ENCODE data around the gene HRH3.

HRH3 gene

DNA sequence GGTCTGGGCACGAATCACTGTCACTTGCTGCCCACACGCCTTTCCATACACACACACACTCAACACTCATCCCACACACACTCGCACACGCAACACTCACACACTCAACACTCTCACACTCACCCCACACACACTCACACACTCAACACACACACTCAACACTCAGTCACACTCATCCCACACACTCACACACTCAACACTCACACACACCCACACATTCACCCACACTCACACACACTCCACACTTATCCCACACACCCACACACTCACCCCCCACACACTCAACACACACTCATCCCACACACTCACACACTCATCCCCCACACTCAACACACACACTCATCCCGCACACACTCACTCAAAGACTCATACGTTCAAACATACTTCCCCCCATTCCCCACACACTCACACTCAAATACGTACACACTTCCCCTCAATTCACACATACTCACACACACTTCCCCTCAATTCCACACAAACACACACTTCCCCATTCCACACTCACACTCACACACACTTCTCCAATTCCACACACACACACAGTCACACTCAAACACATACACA lies 9.0 kb upstream of the HRH3 start:
- no peak for DNase-seq

DNA sequence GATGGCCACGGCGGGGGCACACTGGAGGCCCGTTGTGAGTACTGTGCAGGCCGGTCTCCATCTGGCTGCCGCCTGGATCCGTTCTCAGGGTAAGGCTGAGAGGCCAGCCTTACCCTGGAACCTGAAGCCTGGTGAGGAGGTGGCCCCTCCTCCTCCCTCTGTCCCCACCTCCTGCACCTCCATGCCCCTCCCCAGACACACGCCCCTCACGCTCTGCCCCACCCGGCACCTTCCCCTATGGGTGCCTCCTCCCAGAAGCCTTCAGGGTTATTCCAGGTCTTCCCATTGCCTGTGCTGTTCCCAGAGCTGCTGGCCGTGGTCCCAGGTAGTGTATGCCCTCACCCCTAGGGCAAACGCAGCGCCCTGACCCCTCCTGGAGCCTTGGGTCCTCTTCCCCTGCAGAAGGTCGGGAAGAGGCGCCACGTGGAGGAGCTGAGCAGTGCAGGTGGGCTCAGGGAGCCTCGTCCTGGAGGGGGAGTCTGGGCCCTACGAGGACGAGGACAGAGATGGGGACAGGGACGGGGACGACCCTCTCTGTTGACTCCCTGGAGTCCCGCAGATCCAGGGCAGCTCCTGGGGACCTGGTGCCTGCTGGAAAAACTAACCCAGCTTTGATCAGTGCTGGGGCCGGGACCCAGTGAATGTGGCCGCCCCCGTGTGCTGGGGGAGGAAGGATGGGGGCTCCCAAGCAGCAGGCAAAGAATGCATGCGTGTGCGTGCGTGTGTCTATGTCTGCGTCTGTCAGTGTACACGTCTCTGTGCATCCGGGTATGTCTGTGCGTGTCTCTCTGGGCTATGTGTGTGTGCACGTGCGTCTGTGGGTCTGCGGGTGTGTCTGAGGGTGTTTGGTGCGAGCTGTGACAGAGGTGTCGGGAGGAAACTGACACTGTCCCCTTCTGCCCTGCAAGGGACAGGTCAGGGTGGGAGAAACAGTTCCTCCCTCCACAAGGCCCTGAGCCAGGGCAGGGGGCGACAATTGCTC lies 8.2 kb upstream of the HRH3 start:
- DNase-seq: no peak

DNA sequence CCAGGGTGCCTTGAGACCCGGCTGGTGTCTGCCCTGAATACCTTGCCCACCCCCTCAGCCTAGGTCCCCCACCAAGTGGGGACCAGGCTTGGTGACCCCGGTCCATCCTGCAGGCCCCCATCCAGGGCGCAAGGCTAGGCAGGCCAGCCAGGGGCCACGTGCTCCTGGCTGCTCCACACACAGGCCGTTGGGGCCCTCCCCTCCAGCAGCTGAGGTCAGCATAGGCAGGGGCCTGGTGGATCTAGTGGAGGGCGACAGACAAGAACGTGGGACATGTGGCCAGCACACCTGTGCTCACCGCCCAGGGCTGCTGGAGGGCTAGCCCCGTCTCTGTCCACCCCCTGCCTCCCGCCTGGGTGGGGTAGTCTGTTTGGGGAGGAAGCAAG lies 7.5 kb upstream of the HRH3 start:
- no peak for DNase-seq

DNA sequence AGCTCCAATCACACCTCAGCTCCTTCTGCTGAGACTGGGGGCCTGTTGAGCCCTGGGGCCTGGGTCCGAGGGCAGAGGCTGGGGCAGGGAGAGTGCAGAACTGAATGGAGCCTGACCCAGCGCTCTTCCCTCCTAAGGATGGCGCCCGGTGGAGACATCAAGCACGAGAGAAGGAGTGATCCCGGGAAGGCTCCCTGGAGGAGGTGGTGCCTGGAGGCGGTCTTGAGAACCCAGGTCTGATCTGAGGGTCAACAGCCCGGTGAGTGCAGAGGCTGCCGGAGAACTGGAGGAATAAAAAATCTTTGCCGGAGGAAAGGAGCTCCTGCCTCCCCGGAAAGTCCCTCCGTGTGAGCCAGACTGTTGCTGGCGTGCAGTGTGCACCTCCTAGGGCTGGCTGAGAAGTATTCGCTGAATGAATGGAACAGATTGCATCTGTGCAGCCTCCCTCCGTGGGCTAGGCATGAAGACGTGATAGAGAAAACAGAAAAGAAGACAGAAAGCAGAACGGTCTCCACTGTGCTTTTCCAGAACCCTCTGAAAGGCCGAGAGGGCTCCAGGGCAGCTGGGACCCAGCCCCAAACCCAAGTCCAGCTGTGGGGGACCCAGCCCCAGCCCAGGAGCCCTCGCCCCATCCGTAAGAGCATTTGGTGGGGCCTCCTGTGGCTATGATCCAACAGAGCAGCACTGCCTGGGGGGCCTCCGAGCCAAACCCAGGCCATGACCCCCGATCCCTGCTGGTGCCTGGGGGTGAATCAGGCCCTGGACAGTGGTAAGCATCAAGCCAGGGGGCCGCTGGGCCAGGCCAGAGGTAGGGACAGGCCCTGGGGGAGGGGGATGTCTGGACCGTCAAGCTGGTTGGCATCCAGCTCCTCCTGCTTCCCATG lies 6.9 kb upstream of the HRH3 start:
- DNase-seq: no peak

DNA sequence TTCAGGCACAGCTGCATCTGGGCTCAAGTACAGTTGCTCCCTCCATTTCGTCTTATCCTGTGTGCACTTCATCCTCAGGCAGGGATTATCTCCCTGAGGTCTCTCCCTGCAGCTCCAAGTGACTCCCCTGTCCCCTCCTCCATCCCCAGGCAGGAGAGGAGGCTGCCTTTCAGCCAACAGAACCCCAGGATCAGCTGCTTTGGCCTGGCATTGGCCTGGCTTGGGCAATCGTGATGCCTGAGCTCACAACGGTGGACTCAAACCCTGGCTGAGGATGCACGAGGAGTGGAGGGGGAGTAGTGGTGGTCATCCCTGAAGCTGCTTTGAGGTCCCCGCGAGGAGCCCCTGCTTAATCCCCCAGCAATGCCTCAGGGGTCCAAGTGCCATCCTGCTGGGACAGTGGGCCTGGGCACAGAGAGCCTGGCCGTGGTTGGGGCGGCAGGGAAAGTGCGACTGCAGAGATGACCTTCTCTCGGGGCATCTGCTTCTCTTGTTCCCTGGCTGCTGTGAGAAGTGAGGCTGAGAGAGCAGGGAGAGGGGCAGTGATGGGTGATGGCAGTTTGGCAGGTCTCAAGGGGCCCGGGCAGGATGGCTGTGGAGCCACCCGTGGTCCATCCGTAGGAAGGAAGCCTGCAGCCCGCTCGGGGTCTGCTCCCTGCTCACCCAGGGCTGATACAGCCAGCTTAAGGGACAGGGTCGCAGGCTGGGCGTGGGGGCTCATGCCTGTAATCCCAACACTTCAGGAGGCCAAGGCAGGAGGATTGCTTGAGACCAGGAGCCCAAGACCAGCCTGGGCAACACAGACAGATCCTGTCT lies 6.0 kb upstream of the HRH3 start:
- DNase-seq: no peak

DNA sequence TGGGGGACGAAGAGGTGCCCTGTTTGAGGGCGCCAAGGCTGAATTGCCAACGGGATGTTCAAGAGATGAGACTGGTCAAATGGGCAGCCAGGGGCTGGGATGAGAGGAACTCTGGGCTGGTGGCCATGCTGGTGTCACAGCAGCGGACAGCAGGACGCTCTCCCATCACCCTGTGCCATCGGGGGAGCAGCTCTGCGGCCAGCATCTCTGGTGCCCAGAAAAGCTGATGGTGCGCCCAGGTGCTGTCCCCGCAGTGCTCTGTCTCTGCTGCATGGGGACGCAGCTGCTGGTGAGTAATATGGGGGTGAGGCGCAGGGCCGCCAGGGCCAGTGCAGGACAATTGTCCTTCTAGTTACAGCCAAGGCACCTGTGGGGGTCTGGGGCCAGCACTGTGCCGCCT lies 4.9 kb upstream of the HRH3 start:
- no peak for DNase-seq

DNA sequence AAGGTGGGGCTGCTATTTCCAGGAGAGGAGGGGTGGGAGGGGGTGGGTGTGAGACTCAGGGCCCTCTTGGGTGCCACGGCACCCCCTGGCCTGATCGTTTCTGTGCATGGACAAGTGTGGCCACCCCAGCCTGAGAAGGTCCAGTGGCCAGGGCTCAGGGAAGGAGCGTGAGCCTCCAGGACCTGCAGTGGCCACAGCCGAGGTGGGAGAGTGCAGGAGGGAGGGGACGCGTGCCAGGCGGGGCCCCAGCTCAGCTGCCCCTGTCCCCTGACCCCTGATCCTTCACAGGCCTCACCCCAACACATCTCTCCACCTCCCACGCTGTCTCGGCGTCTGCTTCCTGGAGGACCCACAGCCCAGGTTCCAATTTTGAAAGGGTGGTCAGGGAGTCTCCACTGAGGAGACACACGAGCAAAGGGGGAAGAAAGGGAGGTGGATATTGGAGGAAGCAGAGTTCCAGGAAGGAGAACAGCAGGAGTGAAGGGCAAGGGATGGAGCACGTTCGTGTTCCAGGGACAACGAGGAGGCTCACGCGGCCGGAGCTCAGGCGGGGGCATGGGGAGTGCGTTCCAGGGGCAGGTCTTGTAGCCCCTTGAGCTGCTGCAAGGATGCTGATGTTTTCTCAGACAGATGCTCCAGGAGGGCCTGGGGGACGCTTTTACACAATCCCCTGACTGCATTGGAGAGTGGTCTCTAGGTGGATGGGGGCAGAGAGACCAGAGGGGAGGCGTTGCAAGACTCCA lies 4.2 kb upstream of the HRH3 start:
- DNase-seq: no peak

DNA sequence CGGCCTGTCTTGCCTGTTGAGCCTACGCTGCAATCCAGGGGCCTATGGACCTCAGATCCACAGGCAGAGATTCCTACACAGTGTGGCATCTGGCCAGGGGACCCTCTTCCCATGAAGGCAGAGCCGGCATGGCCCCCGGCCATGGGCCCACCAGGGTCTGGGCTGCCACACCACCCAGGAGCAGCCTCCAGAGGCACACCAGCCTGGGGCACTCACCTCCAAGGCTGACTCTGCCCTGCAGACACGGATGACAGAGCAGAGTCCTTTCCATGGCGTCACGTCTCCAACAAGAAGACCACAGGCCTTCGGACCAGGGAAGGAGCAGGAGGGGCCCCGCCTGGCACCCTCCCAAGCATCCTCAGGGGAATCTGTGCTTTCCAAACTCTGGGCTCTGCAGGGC lies 3.5 kb upstream of the HRH3 start:
- no peak for DNase-seq

DNA sequence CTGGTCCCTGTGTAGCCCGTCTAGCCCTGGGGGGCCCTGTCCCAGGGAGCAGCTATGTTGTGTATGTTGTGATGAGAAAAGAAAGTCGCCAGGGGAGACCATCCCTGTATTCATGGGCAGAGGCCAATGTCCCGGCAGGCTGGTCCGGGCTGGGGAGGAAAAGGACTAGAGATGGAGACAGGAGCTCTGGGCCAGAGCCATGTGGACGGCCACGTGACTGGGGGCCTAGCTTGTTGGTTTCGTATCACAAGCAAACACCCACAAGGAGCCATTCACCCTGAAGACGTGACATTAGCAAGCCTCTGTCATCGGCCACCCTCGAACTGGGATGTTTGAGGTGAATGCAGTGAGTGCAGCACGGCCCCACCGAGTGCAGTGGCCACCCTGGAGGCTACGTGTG lies 2.9 kb upstream of the HRH3 start:
- no peak for DNase-seq

DNA sequence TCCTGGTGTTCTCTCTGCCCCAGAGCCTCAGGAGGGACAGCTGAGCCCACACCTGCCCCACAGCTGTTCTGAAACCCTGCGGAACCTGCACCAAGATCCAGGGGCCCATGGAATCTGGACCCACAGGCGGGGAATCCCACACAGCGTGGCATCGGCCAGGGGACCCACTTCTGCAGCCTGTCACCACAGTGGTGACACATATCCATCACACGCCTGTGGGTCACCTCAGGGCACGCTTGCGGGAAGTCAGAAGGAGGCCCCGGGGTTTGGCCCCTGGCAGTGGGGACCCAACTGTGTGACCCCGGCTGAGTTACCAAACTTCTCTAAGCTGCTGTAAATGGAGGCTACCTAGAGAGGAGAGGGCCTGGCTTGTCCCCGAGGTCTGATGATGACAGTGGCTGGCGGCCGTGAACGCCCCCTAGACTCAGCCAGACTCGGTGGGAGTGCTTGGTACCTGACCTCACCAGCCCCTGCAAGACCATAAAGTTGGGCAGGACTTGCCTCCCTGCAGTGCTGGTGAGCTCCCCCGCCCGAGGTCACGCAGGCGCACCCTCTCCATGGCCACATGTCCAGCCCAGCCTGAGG lies 2.3 kb upstream of the HRH3 start:
- DNase-seq: no peak

DNA sequence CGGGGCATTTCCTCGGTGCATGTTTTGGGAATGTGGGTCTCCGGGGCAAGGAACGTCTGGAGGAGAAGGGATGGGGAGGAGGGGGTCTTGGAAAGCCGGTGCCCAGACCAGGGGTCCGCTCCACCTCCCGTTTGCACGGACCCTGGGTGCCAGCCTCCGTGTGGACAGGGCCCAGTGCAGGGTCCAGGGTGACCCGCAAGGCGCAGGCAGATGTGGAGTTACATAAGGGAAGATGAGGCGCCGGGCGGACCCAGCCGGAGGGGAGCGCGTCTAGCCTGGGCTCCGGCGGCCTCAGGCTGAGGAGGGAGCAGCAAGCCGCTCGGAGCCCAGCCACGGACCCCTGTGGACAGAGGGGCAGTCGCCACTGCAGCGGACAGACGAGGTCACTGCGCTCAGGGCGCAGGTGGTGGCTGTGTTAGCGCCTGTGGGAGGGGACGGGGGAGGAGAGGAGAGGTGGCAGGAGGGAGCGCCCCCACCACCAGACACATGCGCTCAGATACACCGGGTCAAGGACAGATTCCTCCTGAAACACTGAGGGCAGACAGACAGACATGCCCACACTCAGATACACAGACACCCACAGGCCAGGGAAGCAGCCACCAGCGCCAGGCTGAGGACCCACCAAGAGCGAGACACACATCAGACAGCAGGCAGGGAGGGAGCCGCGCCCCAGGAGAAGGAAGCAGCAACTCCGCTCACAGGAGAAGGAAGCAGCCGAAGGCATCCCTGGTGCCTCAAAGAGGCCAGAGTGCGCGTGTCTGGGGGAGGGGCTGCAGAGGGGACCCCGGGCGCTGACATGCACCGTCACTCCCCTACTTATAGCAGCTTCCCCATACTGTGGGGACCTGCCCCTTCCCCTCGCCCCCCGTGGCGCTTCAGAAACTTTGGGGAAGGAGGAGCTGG lies 839 bp upstream of the HRH3 start:
- DNase-seq: no peak

DNA sequence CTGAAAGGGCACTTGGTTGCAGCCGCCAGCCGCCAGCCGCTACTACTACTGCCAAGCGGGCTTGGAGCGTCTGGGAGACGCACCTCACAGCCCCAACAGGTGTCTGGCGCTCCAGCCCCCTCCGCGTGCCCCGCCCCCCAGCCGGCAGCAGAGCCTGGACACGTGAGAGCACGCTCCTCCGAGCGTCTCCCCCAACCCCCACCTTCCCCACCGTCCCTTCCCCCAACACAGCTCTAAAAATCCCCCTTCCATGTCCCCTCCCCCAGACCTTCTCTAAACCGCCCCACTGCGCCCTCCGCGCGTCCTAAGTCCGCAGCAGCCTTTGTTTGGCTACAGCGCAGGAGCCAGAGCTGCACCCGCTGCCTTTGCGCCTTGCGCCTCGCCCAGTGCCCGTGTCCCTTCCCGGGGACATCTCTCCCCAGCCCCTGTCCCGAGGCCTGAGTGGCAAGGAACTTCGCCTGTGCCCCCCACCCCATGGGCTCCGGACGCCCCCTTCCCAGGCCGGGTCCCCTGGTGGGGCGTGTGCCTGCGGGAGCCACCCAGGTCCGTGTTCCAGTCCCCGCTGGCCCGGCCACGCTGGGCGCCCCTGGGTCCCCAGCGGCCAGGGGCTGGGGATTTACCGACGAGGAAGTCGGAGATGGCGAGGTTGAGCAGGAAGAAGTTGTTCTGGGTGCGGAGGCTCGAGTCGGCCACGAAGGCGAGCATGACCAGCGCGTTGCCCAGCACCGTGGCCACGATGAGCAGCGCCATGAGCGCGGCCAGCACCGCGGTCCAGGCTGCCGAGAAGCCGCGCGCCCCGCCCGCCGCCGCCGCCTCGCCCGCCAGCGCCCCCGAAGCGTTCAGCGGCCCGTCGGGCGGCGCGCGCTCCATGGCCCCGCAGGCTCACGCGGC lies 732 bp downstream of the HRH3 start:
- DNase-seq: no peak

DNA sequence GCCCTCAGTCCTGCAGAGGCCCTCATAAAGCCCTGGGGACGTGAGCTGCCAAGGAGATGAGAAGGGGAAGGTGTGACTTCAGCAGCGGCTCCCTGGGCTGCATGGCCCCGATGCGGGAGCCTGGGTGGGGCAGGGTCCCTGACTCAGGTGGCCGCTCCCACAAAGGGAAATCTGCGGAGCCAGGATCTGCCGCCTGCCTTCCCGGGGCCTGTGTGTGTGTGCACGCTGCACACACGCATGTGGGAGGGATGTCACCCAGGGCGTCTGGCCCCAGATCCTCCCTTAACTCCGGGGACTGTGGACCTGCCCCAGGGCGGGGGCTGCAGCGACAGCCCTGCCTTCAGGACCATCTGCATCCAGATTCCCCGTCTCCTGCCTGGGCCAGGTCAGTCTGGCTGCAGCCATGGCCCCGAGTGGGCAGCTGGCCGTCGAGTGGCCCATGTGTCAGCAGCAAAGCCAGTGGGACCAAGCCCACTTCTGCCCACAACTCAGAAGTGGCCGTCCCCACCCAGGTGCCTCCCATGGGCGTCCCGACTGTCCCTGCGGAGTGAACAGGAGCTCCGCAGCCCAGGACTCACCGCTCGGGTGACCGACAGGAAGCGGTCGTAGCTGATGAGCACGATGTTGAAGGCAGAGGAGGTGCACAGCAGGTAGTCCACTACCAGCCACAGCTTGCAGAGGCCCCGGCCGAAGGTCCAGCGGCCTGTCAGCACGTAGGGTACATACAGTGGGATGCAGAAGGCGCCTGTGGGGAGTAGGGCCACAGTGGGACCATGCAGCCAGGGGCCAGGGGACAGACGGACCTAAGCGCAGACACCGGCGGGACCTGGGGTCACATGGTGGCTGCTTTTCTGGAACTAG lies 1.9 kb downstream of the HRH3 start:
- DNase-seq: no peak

DNA sequence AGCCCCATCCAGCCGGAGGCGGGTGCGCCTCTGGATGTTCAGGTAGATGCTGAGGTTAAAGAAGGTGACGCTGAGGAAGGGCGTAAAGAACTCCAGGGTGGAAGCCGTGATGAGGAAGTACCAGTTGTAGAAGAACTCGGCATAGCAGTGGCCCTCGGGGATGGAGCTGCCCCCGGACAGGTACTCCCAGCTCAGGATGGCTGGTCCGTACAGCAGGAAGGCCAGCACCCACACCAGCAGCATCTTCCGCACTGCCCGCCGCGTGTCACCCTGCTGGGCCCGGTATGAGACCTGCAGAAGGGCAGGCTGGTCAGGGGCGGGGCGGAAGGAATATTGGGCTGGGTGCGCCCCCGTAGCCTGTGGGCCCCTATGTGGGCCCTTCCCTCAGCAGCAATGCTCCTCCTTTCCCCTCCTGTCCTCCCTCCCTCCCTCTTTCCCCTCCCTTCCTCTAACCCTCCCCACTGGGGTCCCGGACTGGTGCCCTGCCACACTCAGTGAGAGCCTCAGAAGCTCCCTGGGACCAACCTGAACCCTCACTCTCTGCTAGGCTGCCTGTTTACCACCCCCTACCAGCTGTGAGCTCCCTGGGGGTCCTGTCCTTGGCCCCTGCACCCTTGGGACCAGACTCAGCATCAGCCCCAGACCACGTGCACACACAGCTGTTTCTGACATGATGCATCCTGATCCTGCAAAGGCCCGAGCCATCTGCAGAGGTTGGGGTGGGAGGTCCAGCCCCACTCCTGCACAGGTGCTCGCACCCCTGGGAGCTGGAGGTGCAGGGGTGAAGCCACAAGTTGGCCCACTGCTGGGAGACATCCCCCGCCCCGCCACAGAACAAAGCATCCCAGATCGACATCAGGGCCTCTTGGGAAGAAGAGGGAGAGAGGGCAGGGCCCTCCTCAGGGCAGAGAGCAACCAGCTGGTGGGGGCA lies 3.2 kb downstream of the HRH3 start:
- no peak for DNase-seq

DNA sequence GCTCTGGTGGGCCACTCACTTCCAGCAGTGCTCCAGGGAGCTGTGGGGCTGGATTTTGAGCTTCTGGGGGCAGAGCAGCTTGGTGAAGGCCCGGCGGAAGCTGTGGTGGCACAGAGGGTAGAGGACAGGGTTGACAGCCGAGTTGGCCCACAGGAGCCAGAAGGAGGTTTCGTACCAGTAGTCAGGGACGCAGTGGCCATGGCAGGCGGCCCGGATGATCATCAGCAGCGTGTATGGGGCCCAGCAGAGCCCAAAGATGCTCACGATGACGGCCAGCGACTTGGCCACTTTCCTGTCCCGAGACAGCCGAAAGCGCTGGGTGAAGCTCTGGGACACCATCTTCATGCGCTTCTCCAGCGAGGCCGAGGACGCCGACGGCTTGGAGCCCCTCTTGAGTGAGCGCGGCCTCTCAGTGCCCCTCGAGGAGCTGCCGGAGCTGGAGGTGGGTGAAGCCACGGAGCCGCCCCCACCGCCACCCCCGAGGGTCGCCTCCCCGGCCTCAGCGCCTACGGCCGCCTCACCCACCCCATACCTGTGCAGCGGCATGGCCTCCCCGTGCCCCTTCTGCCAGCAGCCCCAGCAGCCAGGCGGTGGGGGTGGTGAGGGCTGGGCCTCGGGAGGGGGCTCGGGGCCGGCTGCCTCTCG lies 4.0 kb downstream of the HRH3 start:
- DNase-seq: no peak
